Measurements from ENCODE around the gene INTS11.
A peak's percentile ranks its signal among the peaks of the same experiment; 100 is the strongest.

The INTS11 gene

DNA sequence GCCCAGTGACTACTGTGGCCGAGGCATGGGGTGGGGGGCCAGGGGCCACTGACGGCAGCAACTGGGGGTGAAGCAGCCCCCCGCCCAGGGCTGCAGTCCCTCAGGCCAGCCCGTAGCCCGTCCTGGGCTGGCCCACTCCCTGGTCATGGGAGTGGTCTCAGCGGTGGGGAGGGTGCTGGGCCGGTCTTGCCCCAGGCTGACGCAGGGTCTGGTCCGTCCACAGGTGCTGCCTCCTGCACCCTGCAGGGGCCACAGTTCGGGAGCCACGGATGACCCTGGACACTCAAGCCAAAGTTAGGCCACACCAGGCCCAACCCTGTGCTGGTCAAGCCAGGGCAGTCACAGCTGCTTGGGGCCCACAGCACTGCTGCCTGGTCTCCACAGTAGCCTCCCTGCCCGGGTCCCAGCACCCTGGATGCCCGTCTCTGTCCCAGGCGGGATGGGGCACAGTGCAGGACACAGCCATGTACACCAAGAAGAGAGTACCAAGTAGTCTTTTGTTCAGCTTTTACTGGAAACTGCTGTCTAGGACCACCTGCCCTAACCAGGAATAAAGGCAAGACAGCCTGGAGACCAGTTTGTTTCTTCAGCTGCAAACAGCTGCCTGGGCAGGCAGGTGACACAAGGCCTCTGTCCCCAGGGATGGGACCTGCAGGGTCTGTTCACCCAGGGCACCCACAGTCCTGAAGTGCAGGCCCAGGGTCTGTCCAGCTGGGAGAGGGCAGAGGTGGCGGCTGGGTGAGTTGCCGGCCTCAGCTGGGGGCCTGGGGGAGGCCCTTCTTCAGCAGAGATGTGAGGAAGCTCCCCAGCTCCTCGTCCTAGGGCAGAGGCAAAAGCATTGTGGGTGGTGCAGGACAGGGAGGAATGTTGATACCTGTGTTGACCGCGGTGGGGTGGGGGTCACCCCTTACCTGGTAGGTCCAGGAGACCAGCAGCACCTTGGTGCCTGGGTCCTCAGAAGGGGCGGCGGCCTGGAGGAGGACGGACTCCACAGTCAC lies 13.1 kb downstream of the INTS11 start:
- no CpG with 5 or more reads among the region's 22 CpGs for WGBS (ENCODE audit: insufficient coverage, insufficient read length)
- Histone ChIP-seq H3K27me3 (ENCODE audit: control insufficient read depth, insufficient read depth, low read length) (no peaks in the 10 kb centered on the region), H3K36me3 (ENCODE audit: control insufficient read depth, insufficient read depth, low read length) (peaks cover 36% of the 10 kb centered on the region), H3K4me3 (ENCODE audit: low read length) (no peak overlapping the region), H3K4me1 (ENCODE audit: control insufficient read depth, insufficient read depth, low read length) (peaks cover 10% of the 10 kb centered on the region; the same call in 1 of the 2 replicates), H3K27ac (ENCODE audit: low read length) (no peak overlapping the region), H3K9me3 (ENCODE audit: control insufficient read depth, insufficient read depth, low read length) (no peaks in the 10 kb centered on the region)
- no peak for DNase-seq (ENCODE audit: low read depth, low spot score)

DNA sequence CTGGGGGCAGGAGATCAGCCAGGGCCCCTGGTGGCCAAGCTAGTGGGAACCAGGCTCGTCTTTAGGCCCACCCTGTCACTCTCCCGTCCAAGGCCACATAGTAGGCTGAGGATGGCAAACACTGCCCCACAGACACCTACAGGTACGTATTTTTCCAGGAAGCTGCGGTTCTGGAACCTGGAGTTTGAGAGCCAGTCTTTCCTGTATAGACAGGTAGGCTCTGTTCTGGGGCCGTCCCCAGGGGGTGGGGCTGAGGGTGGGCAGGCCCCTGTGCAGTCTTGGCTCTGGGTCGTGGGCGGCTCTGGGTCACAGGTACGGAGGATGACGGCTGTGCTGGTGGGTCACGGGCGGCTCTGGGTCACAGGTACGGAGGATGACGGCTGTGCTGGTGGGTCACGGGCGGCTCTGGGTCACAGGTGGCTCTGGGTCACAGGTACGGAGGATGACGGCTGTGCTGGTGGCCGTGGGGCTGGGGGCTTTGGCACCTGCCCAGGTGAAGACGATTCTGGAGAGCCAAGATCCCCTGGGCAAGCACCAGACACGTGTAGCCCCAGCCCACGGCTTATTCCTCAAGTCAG lies 13.9 kb downstream of the INTS11 start:
- H3K4me3 ChIP-seq (ENCODE audit: low read length), result no peak overlapping the region
- H3K27me3 ChIP-seq (ENCODE audit: control insufficient read depth, insufficient read depth, low read length), result no peaks in the 10 kb centered on the region

DNA sequence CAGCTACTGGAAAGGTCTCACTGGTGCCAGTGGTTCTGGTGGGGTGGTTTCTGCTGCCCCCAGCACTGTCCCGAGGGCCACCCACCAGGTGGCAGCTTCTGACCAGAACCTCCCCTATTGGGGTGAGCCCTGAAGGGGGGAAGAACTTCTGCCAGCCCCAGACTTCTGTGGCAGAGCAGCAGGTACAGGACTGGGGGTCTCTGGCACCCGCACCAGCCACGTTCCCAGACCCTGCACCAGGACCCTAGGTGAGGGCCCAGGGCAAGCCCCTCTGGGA lies 14.4 kb downstream of the INTS11 start:
- Histone ChIP-seq H3K9me3 (ENCODE audit: control insufficient read depth, insufficient read depth, low read length) (no peaks in the 10 kb centered on the region), H3K4me3 (ENCODE audit: low read length) (no peak overlapping the region), H3K4me1 (ENCODE audit: control insufficient read depth, insufficient read depth, low read length) (peaks cover 13% of the 10 kb centered on the region), H3K27me3 (ENCODE audit: control insufficient read depth, insufficient read depth, low read length) (no peaks in the 10 kb centered on the region), H3K36me3 (ENCODE audit: control insufficient read depth, insufficient read depth, low read length) (peaks cover 36% of the 10 kb centered on the region), H3K27ac (ENCODE audit: low read length) (no peak overlapping the region)
- no CpG with 5 or more reads among the region's 3 CpGs for WGBS (ENCODE audit: insufficient coverage, insufficient read length)
- no peak for DNase-seq (ENCODE audit: low read depth, low spot score)

More for the DNA sequence above, 13.9 kb downstream of the INTS11 start:
- DNase-seq (ENCODE audit: low read depth, low spot score), result no peak
- Histone ChIP-seq H3K27ac (ENCODE audit: low read length) (no peak overlapping the region), H3K9me3 (ENCODE audit: control insufficient read depth, insufficient read depth, low read length) (no peaks in the 10 kb centered on the region), H3K36me3 (ENCODE audit: control insufficient read depth, insufficient read depth, low read length) (peaks cover 36% of the 10 kb centered on the region), H3K4me1 (ENCODE audit: control insufficient read depth, insufficient read depth, low read length) (peaks cover 11% of the 10 kb centered on the region)
- WGBS (ENCODE audit: insufficient coverage, insufficient read length), result no CpG with 5 or more reads among the region's 21 CpGs

GRCh38 chr1:1309251-1310108 lies 15.0 kb downstream of the INTS11 start:
- peaks cover 15% of the 10 kb centered on the region for H3K4me1 ChIP-seq (ENCODE audit: control insufficient read depth, insufficient read depth, low read length)

GRCh38 chr1:1308756-1309250 lies 15.7 kb downstream of the INTS11 start:
- DNase-seq (ENCODE audit: low read depth, low spot score), result no peak
- H3K27ac ChIP-seq (ENCODE audit: low read length), result no peak overlapping the region
- peak overlapping the region; percentile 88 for H3K4me3 ChIP-seq (ENCODE audit: low read length)
- no peaks in the 10 kb centered on the region for H3K27me3 ChIP-seq (ENCODE audit: control insufficient read depth, insufficient read depth, low read length)
- H3K4me1 ChIP-seq (ENCODE audit: control insufficient read depth, insufficient read depth, low read length), result peaks cover 18% of the 10 kb centered on the region
- H3K36me3 ChIP-seq (ENCODE audit: control insufficient read depth, insufficient read depth, low read length), result peaks cover 28% of the 10 kb centered on the region
- H3K9me3 ChIP-seq (ENCODE audit: control insufficient read depth, insufficient read depth, low read length), result no peaks in the 10 kb centered on the region
- no CpG with 5 or more reads among the region's 66 CpGs for WGBS (ENCODE audit: insufficient coverage, insufficient read length)

More at GRCh38 chr1:1309251-1310108, 15.0 kb downstream of the INTS11 start:
- Histone ChIP-seq H3K9me3 (ENCODE audit: control insufficient read depth, insufficient read depth, low read length) (no peaks in the 10 kb centered on the region), H3K27ac (ENCODE audit: low read length) (no peak overlapping the region), H3K36me3 (ENCODE audit: control insufficient read depth, insufficient read depth, low read length) (peaks cover 33% of the 10 kb centered on the region), H3K4me3 (ENCODE audit: low read length) (peak overlapping the region; percentile 88), H3K27me3 (ENCODE audit: control insufficient read depth, insufficient read depth, low read length) (no peaks in the 10 kb centered on the region)
- WGBS (ENCODE audit: insufficient coverage, insufficient read length), result no CpG with 5 or more reads among the region's 57 CpGs
- no peak for DNase-seq (ENCODE audit: low read depth, low spot score)

GRCh38 chr1:1307923-1308755 lies 16.3 kb downstream of the INTS11 start, which contains the start of the genes ACAP3 and PUSL1:
Gene ACAP3, minus strand, starts transcription at chr1:1307930. Its CDS starts 115 bp downstream, at chr1:1307815.
Gene PUSL1, plus strand, starts transcription at chr1:1308597. Its CDS starts 47 bp downstream, at chr1:1308644.
- peaks cover 18% of the 10 kb centered on the region for H3K4me1 ChIP-seq (ENCODE audit: control insufficient read depth, insufficient read depth, low read length)
- H3K4me3 ChIP-seq (ENCODE audit: low read length), result peak within 1 kb of the TSS; percentile 88
- peaks cover 21% of the 10 kb centered on the region for H3K36me3 ChIP-seq (ENCODE audit: control insufficient read depth, insufficient read depth, low read length)
- no CpG with 5 or more reads among the region's 131 CpGs for WGBS (ENCODE audit: insufficient coverage, insufficient read length)
- no peaks in the 10 kb centered on the region for H3K27me3 ChIP-seq (ENCODE audit: control insufficient read depth, insufficient read depth, low read length)
- DNase-seq (ENCODE audit: low read depth, low spot score), result no peak
- no peaks in the 10 kb centered on the region for H3K9me3 ChIP-seq (ENCODE audit: control insufficient read depth, insufficient read depth, low read length)
- no peak within 1 kb of the TSS for H3K27ac ChIP-seq (ENCODE audit: low read length)

GRCh38 chr1:1307261-1307922 lies 17.1 kb downstream of the INTS11 start:
- H3K4me1 ChIP-seq (ENCODE audit: control insufficient read depth, insufficient read depth, low read length), result peaks cover 18% of the 10 kb centered on the region
- no CpG with 5 or more reads among the region's 83 CpGs for WGBS (ENCODE audit: insufficient coverage, insufficient read length)
- no peak for DNase-seq (ENCODE audit: low read depth, low spot score)

DNA sequence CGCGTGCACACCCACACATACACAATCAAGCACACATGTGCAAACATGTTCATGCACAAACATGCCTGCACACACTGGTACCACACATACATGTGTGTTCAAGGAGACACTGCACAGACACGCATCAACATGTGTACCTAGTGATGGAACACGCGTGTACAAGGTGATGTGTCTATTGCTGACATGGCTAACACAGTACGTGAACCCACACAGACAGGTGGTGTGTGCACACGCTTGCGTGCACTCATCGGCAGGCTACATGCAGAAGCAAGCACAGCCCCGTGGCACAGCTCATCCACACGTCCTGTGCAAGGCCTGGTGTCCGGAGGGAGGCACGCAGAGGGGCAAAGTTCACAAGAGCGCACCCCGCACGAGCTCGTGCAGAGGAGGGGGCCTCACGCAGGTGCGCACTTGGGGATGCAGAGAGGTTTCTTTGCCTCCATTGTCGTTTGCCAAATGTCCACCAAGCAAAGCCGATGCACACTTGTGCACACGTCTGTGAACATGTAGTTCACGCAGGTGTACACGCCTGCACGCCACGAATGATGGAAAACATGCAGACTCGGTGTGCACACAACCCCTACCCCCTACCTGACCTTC lies 17.7 kb downstream of the INTS11 start:
- Histone ChIP-seq H3K4me3 (ENCODE audit: low read length) (peak overlapping the region; percentile 67; the same call in 1 of the 2 replicates), H3K27me3 (ENCODE audit: control insufficient read depth, insufficient read depth, low read length) (no peaks in the 10 kb centered on the region), H3K27ac (ENCODE audit: low read length) (no peak overlapping the region), H3K4me1 (ENCODE audit: control insufficient read depth, insufficient read depth, low read length) (peaks cover 18% of the 10 kb centered on the region), H3K9me3 (ENCODE audit: control insufficient read depth, insufficient read depth, low read length) (no peaks in the 10 kb centered on the region), H3K36me3 (ENCODE audit: control insufficient read depth, insufficient read depth, low read length) (peaks cover 8% of the 10 kb centered on the region)
- WGBS (ENCODE audit: insufficient coverage, insufficient read length), result no CpG with 5 or more reads among the region's 27 CpGs
- DNase-seq (ENCODE audit: low read depth, low spot score), result no peak

More at GRCh38 chr1:1307261-1307922, 17.1 kb downstream of the INTS11 start:
- H3K9me3 ChIP-seq (ENCODE audit: control insufficient read depth, insufficient read depth, low read length), result no peaks in the 10 kb centered on the region
- no peaks in the 10 kb centered on the region for H3K27me3 ChIP-seq (ENCODE audit: control insufficient read depth, insufficient read depth, low read length)
- no peak overlapping the region for H3K27ac ChIP-seq (ENCODE audit: low read length)
- peak overlapping the region; percentile 67; the same call in 1 of the 2 replicates for H3K4me3 ChIP-seq (ENCODE audit: low read length)
- H3K36me3 ChIP-seq (ENCODE audit: control insufficient read depth, insufficient read depth, low read length), result peaks cover 14% of the 10 kb centered on the region

All from iPS DF 6.9 (cell line).